Esophagus muscularis mucosa (tissue), 4 donors: ENCODE results near the gene APOB. TPM values are rescaled to one million over a fixed set of nuclear protein-coding genes. Genes with fewer than 3 reads are reported as not detected.

Source experiments
- DNase-seq: peaks from one replicate; pipeline ENCODE4 v3.0.0-alpha.2; 2017; ENCODE audit errors: extremely low spot score
- H3K27ac ChIP-seq, 4 donors: fragments of 200-600 bp; sonication (generic); replicated peaks in 1 of 4; 1 replicate in 3 of 4; 2 replicates in 1 of 4; pipeline ENCODE4 v1.5.1; 2016 to 2019; ENCODE audit warnings: mild to moderate bottlenecking in 1 of 4
- H3K27me3 ChIP-seq, 4 donors: fragments of 200-600 bp; sonication (generic); one replicate each; pipeline versions ENCODE4 v1.5.1 to v1.6.0; 2016 to 2019
- H3K36me3 ChIP-seq, 4 donors: fragments of 200-600 bp; sonication (generic); one replicate each; pipeline ENCODE4 v1.5.1; 2016 to 2019
- H3K4me1 ChIP-seq, 4 donors: fragments of 200-600 bp; sonication (generic); one replicate each; pipeline ENCODE4 v1.5.1; 2016 to 2019
- H3K4me3 ChIP-seq, 4 donors: fragments of 200-600 bp; sonication (generic); 1 replicate in 2 of 4; 2 replicates in 2 of 4; pipeline ENCODE4 v1.5.1; 2016 to 2019; ENCODE audit warnings: mild to moderate bottlenecking in 4 of 4, moderate library complexity in 1 of 4
- H3K9me3 ChIP-seq, 4 donors: fragments of 200-600 bp; sonication (generic); 1 replicate in 3 of 4; 2 replicates in 1 of 4; pipeline ENCODE4 v1.5.1; 2016 to 2019
- CTCF ChIP-seq, 3 experiments: fragments of 200-600 bp in 2 of 3; fragments of 450-650 bp in 1 of 3; sonication (generic) in 2 of 3; IDR thresholded peaks; one replicate each; pipeline ENCODE4 v1.5.1; 2017 to 2019; ENCODE audit warnings: antibody characterized with exemption in 3 of 3, mild to moderate bottlenecking in 2 of 3, moderate library complexity in 1 of 3
- EP300 ChIP-seq: sonication (generic); formaldehyde crosslinking; IDR thresholded peaks from one replicate; pipeline ENCODE4 v1.6.1; 2017; ENCODE audit warnings: antibody characterized with exemption
- POLR2A ChIP-seq: fragments of 450-650 bp; IDR thresholded peaks from one replicate; pipeline ENCODE4 v1.6.1; 2017; ENCODE audit warnings: antibody characterized with exemption, moderate library complexity, mild to moderate bottlenecking, low read depth
- POLR2AphosphoS5 ChIP-seq, 2 donors: sonication (generic); formaldehyde crosslinking; IDR thresholded peaks; one replicate each; pipeline ENCODE4 v1.6.1; 2017; ENCODE audit warnings: antibody characterized with exemption in 2 of 2
- WGBS: methylation state at CpG from one replicate; pipeline ENCODE4 v1.1.5; 2018; 5-methylcytosine and 5-hydroxymethylcytosine counted together
- intact Hi-C: fragments of 100-400 bp; cut with DNase I; formaldehyde crosslinking; loops from one replicate; pipeline ENCODE4 v1.15.1; 2023
- total RNA-seq, 4 donors: library from RNA; depleted of rRNA; stranded (reverse); fragments of >200 nt; gene quantifications; one replicate each; pipeline versions ENCODE4 v1.1.0 to v1.2.1, GENCODE V29; 2016

The APOB gene
- total RNA-seq, 4 donors from 2014 or later: 0.83 to 4.4 (median 2.0) TPM

GRCh38 chr2:21054011-21054410, 10.1 kb upstream of the APOB start:
- Histone ChIP-seq H3K27me3 (no peaks in the 10 kb centered on the region), H3K4me1 (no peaks in the 10 kb centered on the region), H3K36me3 (no peaks in the 10 kb centered on the region), H3K27ac (no peak overlapping the region), H3K4me3 (no peak overlapping the region), H3K9me3 (no peaks in the 10 kb centered on the region)
- DNase-seq: peak; percentile 91
- TF ChIP-seq CTCF (IDR thresholded peaks at IDR 0.05): no peak
- no peak for TF ChIP-seq EP300
- TF ChIP-seq POLR2A: no peak
- no peak for TF ChIP-seq POLR2AphosphoS5 (IDR thresholded peaks at IDR 0.05)
- intact Hi-C loops: no loop called here
- WGBS: 88% methylated on average over 6 of the region's 6 CpGs

- Histone ChIP-seq H3K27ac (no peak overlapping the region), H3K27me3 (no peaks in the 10 kb centered on the region), H3K36me3 (no peaks in the 10 kb centered on the region), H3K9me3 (no peaks in the 10 kb centered on the region), H3K4me1 (no peaks in the 10 kb centered on the region), H3K4me3 (no peak overlapping the region)
- TF ChIP-seq EP300 (no peak), POLR2AphosphoS5 (IDR thresholded peaks at IDR 0.05) (no peak), POLR2A (no peak), CTCF (IDR thresholded peaks at IDR 0.05) (no peak)
- 80% methylated on average over 4 of the region's 4 CpGs for WGBS
- intact Hi-C loops: no loop called here
- peak; percentile 83 for DNase-seq
Observed at GRCh38 chr2:21052044-21052443, 8.2 kb upstream of the APOB start.

GRCh38 chr2:21050164-21050563, 6.3 kb upstream of the APOB start:
- H3K4me1 ChIP-seq: no peaks in the 10 kb centered on the region
- H3K4me3 ChIP-seq: no peak overlapping the region
- H3K9me3 ChIP-seq: no peaks in the 10 kb centered on the region
- H3K36me3 ChIP-seq: no peaks in the 10 kb centered on the region
- DNase-seq: peak; percentile 66
- intact Hi-C loops: no loop called here
- TF ChIP-seq EP300: no peak
- no peak for TF ChIP-seq CTCF (IDR thresholded peaks at IDR 0.05)
- TF ChIP-seq POLR2AphosphoS5 (IDR thresholded peaks at IDR 0.05): no peak
- TF ChIP-seq POLR2A: no peak
- H3K27me3 ChIP-seq: no peaks in the 10 kb centered on the region
- no peak overlapping the region for H3K27ac ChIP-seq

GRCh38 chr2:21047141-21048009, 3.5 kb upstream of the APOB start:
- H3K27ac ChIP-seq: no peak overlapping the region
- no peak for DNase-seq
- H3K4me3 ChIP-seq: no peak overlapping the region
- H3K9me3 ChIP-seq: no peaks in the 10 kb centered on the region
- peaks cover 9 to 25% (median 18%) of the 10 kb centered on the region in 4 donors for H3K4me1 ChIP-seq
- TF ChIP-seq CTCF (IDR thresholded peaks at IDR 0.05) (no peak), POLR2AphosphoS5 (IDR thresholded peaks at IDR 0.05) (no peak), EP300 (no peak), POLR2A (no peak)
- H3K36me3 ChIP-seq: no peaks in the 10 kb centered on the region
- intact Hi-C loops: no loop called here
- WGBS: 66% methylated on average over 8 of the region's 8 CpGs
- H3K27me3 ChIP-seq: peaks cover 0 to 9% (median 0%) of the 10 kb centered on the region in 4 donors

- DNase-seq: no peak
- H3K4me3 ChIP-seq: no peak overlapping the region
- H3K27me3 ChIP-seq: peaks cover 0 to 9% (median 0%) of the 10 kb centered on the region in 4 donors
- no peaks in the 10 kb centered on the region for H3K9me3 ChIP-seq
- peaks cover 9 to 31% (median 21%) of the 10 kb centered on the region in 4 donors for H3K4me1 ChIP-seq
- no peaks in the 10 kb centered on the region for H3K36me3 ChIP-seq
- intact Hi-C loops: no loop called here
- no peak overlapping the region for H3K27ac ChIP-seq
- TF ChIP-seq POLR2A (no peak), POLR2AphosphoS5 (IDR thresholded peaks at IDR 0.05) (no peak), EP300 (no peak), CTCF (IDR thresholded peaks at IDR 0.05) (no peak)
- WGBS: 85% methylated on average over 2 of the region's 2 CpGs
Observed at GRCh38 chr2:21046506-21046905, 2.6 kb upstream of the APOB start.
